ENCODE measurements around the gene SHISA7.

DNA sequence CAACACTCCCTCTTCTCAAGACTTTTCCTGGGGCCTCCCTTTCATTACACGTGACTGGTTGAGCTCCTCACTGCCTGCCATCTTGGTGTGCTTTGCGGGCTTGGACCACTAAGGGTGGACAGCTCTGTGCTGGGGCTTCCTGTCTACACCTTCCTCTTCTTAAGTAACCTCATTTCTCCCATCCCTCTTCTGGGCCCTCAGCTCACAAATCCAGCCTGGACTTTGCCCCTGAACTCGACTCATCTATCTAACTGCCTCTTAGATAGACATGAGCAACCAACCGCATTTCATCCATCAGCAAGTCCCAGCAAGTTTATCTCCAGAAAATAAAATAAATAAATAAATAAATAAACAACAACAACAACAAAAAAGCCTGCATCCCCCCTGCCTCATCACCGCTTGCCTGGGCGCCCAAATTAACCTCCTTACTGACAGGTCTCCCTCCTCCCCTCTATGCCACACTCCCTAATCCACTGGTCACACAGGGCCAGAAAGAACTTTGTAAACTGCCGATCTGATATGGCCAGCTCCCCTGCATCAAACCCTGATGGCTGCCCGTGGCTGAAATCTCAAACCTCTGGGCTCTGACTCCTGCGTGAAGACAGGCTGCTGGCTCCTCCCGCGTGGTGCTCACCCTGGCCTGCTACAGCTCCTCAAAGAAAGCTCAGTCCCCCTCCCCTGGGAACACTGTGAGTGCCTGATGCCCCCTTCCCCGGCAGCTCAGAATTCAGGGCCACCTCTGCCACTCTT, 10.6 kb upstream of the SHISA7 start:
- TF ChIP-seq TAF1 (IDR thresholded peaks at IDR 0.05; ENCODE audit: borderline replicate concordance, low read depth, low read length) (no peak), EZH2phosphoT487 (IDR thresholded peaks at IDR 0.05; ENCODE audit: borderline replicate concordance, low read depth) (no peak), SIN3A (IDR thresholded peaks at IDR 0.05; ENCODE audit: borderline replicate concordance, low read depth, low read length) (no peak)
